PC-9 (cell line): ENCODE measurements around the gene TSG101. TPM values are rescaled to one million over a fixed set of nuclear protein-coding genes. Genes with fewer than 3 reads are reported as not detected.

Experiments
- BruUV-seq: library from RNA; stranded (reverse); fragments of 400-500 nt; replicated peaks from 2 replicates; lab custom pipeline; 2021; lab: Mats Ljungman, UMichigan
- CTCF ChIA-PET: fragments of 300-600 bp; sonication (Branson Sonifier 250); formaldehyde crosslinking; loops from one replicate; lab custom pipeline; 2022; ENCODE audit warnings: antibody characterized with exemption; lab: Charles Lee
- POLR2A ChIA-PET: fragments of 300-600 bp; sonication (Branson Sonifier 250); formaldehyde crosslinking; loops from one replicate; lab custom pipeline; 2022; ENCODE audit warnings: antibody characterized with exemption; ENCODE audit not compliant: unreplicated experiment; lab: Charles Lee
- DNase-seq, 2 experiments: peaks; one replicate each; pipeline versions ENCODE4 v3.0.0 to v3.0.0-alpha.2; 2015 to 2022; ENCODE audit warnings: mixed read lengths in 1 of 2
- H2AFZ ChIP-seq: fragments of 200-600 bp; sonication (generic); 2 replicates; pipeline ENCODE4 v1.8.1; 2017; ENCODE audit warnings: antibody characterized with exemption
- H3F3A ChIP-seq: fragments of 200-600 bp; sonication (generic); 2 replicates; pipeline ENCODE4 v1.8.1; 2017; ENCODE audit warnings: antibody characterized with exemption, mild to moderate bottlenecking, low read depth; ENCODE audit not compliant: insufficient read depth
- H3K27ac ChIP-seq: fragments of 200-600 bp; sonication (generic); 2 replicates; pipeline ENCODE4 v1.6.1; 2016; ENCODE audit warnings: mixed run types
- H3K27me3 ChIP-seq: fragments of 200-600 bp; sonication (generic); 2 replicates; pipeline ENCODE4 v1.6.1; 2016; ENCODE audit warnings: low read depth, mixed run types; ENCODE audit not compliant: insufficient read depth
- H3K36me3 ChIP-seq: fragments of 200-600 bp; sonication (generic); 2 replicates; pipeline ENCODE4 v1.6.1; 2016; ENCODE audit warnings: low read depth, mixed run types
- H3K4me1 ChIP-seq: fragments of 200-600 bp; sonication (generic); replicated peaks from 2 replicates; pipeline ENCODE4 v1.6.1; 2016; ENCODE audit warnings: mixed run types; ENCODE audit not compliant: insufficient read depth
- H3K4me2 ChIP-seq: fragments of 200-600 bp; sonication (generic); 2 replicates; pipeline ENCODE4 v1.6.1; 2017; ENCODE audit warnings: mixed run types
- H3K4me3 ChIP-seq: fragments of 200-600 bp; sonication (generic); 2 replicates; pipeline ENCODE4 v1.6.1; 2016; ENCODE audit warnings: mixed run types
- H3K79me2 ChIP-seq: fragments of 200-600 bp; sonication (generic); 2 replicates; pipeline ENCODE4 v1.6.1; 2017; ENCODE audit warnings: low read depth, mixed run types
- H3K9me2 ChIP-seq: fragments of 200-600 bp; sonication (generic); 2 replicates; pipeline ENCODE4 v1.8.1; 2017; ENCODE audit warnings: mild to moderate bottlenecking; ENCODE audit not compliant: insufficient read depth
- H3K9me3 ChIP-seq: fragments of 200-600 bp; sonication (generic); 2 replicates; pipeline ENCODE4 v1.8.1; 2016; ENCODE audit warnings: low read depth; ENCODE audit not compliant: insufficient read depth
- H4K20me1 ChIP-seq: fragments of 200-600 bp; sonication (generic); 2 replicates; pipeline ENCODE4 v1.8.1; 2017; ENCODE audit not compliant: insufficient read depth
- CTCF ChIP-seq: fragments of 200-600 bp; sonication (generic); conservative IDR thresholded peaks from 2 replicates; pipeline ENCODE4 v1.6.1; 2017; ENCODE audit warnings: mixed run types, antibody characterized with exemption, mild to moderate bottlenecking, moderate library complexity
- EZH2 ChIP-seq: fragments of 200-600 bp; sonication (generic); IDR thresholded peaks from 2 replicates; pipeline ENCODE4 v1.8.0; 2017; ENCODE audit warnings: antibody characterized with exemption, low read depth
- intact Hi-C: fragments of 100-400 bp; cut with micrococcal nuclease; formaldehyde crosslinking; loops from one replicate; pipeline ENCODE4 v1.10.0; 2022; ENCODE audit not compliant: unreplicated experiment
- total RNA-seq: library from RNA; stranded (reverse); gene quantifications from 2 replicates; pipeline ENCODE4 v1.2.3, GENCODE V29; 2021

TSG101 gene
- total RNA-seq, 1 experiment from 2014 or later, result 97.1 TPM

- H3K27me3 ChIP-seq, result no peaks in the 10 kb centered on the region
- no peaks in the 10 kb centered on the region for H3K79me2 ChIP-seq
- ChIA-PET POLR2A (no interaction called here), CTCF (interaction anchor here (0.5 to 2.3 kb wide), 2 partner anchors 82 to 312 kb away, joined by 5 to 6 read pairs; no protein-coding TSS in a partner anchor)
- peaks cover 54% of the 10 kb centered on the region for H3K4me1 ChIP-seq
- H3K4me2 ChIP-seq, result peak overlapping the region; percentile 5
- peak in 1 of 2 experiments; percentile 52 for DNase-seq
- H3F3A ChIP-seq, result peaks cover 32% of the 10 kb centered on the region
- no peaks in the 10 kb centered on the region for H4K20me1 ChIP-seq
- no peaks in the 10 kb centered on the region for H3K9me2 ChIP-seq
- intact Hi-C loops, result loop anchor here (5.0 kb wide), 2 partner anchors 34 to 81 kb away; partner anchors contain the start of genes LDHC and TSG101
- peaks cover 18% of the 10 kb centered on the region for H3K36me3 ChIP-seq
- peak overlapping the region; percentile 19 for H3K27ac ChIP-seq
- H3K9me3 ChIP-seq, result no peaks in the 10 kb centered on the region
- TF ChIP-seq CTCF, result no peak
- TF ChIP-seq EZH2, result no peak
- H3K4me3 ChIP-seq, result no peak overlapping the region
- no TSS peak for BruUV-seq
- H2AFZ ChIP-seq, result no peak overlapping the region
Measured at GRCh38 chr11:18492888-18493287, 33.9 kb downstream of the TSG101 start.

- no peaks in the 10 kb centered on the region for H4K20me1 ChIP-seq
- H2AFZ ChIP-seq, result no peak overlapping the region
- intact Hi-C loops, result loop anchor here (5.0 kb wide), 2 partner anchors 35 to 80 kb away; partner anchors contain the start of genes LDHC and TSG101
- H3K9me3 ChIP-seq, result no peaks in the 10 kb centered on the region
- no peaks in the 10 kb centered on the region for H3K27me3 ChIP-seq
- H3K27ac ChIP-seq, result peak overlapping the region; percentile 64
- no peak overlapping the region for H3K4me2 ChIP-seq
- no peak overlapping the region for H3K4me3 ChIP-seq
- H3K9me2 ChIP-seq, result no peaks in the 10 kb centered on the region
- H3K36me3 ChIP-seq, result peaks cover 21% of the 10 kb centered on the region
- peaks cover 54% of the 10 kb centered on the region for H3K4me1 ChIP-seq
- ChIA-PET POLR2A (interaction anchor here (1.3 kb wide), 1 partner anchor 98 kb away, joined by 8 read pairs; the partner anchor contains the start of gene LDHA), CTCF (interaction anchor here (0.6 to 1.6 kb wide), 2 partner anchors 248 to 1411 kb away, joined by 5 to 6 read pairs; no protein-coding TSS in a partner anchor)
- no peaks in the 10 kb centered on the region for H3K79me2 ChIP-seq
- DNase-seq, result no peak
- no peak for TF ChIP-seq EZH2
- TF ChIP-seq CTCF, result no peak
- no TSS peak for BruUV-seq
- H3F3A ChIP-seq, result peaks cover 32% of the 10 kb centered on the region
Measured at GRCh38 chr11:18491924-18492323, 34.8 kb downstream of the TSG101 start.

DNA sequence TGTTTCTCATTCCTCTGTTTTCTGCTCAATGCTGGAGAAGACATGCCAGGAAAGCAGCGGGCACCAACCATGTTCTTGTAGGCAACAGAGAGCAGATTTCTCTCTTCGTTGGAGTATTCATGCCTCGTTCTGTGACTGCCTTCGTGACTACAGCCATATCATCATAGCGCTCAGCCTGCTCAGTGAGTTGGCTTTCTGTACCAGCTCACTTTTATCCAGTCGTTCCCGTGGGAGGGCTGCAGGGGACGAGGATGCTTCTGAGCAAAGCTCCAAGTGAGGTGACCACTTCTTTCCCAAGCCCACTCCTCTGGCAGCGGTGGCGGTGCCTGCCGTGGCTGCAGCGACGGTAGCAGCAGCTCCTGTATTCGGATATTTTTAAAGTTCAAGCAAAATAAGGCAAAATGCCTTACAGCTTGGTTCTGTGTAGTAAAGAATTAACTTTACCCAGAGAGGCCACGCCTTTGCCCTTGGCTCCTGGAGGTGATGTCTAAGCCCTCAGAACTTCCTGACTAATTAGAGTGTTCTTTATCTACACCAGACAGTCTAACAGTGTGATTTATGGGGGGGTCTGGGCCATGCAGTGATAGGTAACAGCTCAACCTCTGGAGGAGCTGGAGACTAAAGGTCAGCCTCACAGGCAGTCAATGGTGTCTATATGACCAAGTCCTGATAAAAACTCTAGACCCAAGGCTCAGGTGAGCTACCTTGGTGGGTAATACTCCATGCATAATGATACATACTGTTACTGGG lies 35.8 kb downstream of the TSG101 start:
- Histone ChIP-seq H3K36me3 (peaks cover 21% of the 10 kb centered on the region), H3K4me2 (peak overlapping the region; percentile 38), H3K4me1 (peaks cover 54% of the 10 kb centered on the region), H3K9me3 (no peaks in the 10 kb centered on the region), H3F3A (peaks cover 32% of the 10 kb centered on the region), H4K20me1 (no peaks in the 10 kb centered on the region), H3K27me3 (no peaks in the 10 kb centered on the region), H3K9me2 (no peaks in the 10 kb centered on the region), H3K79me2 (no peaks in the 10 kb centered on the region), H3K27ac (peak overlapping the region; percentile 64), H3K4me3 (no peak overlapping the region), H2AFZ (no peak overlapping the region)
- BruUV-seq, result no TSS peak
- TF ChIP-seq CTCF (no peak), EZH2 (no peak)
- intact Hi-C loops, result loop anchor here (1.0 to 5.0 kb wide), 3 partner anchors 36 to 178 kb away; partner anchors contain the start of genes LDHC and TSG101
- peak; percentile 29 to 61 for DNase-seq
- ChIA-PET POLR2A (interaction anchor here (0.5 to 1.3 kb wide), 2 partner anchors 36 to 97 kb away, joined by 3 to 8 read pairs; partner anchors contain the start of genes LDHA and TSG101), CTCF (interaction anchor here (0.5 to 1.6 kb wide), 4 partner anchors 145 to 1412 kb away, joined by 4 to 20 read pairs (median 6); no protein-coding TSS in a partner anchor)
